Measurements from ENCODE around the gene EVC.
"Not testable (repeated sequence)": the region's sequence is repeated elsewhere in the genome, so short reads cannot be mapped to it uniquely, and the experiment has no call there.

EVC gene

GRCh38 chr4:5724377-5724776 lies 13.4 kb downstream of the EVC start:
- no peak overlapping the region for H3K4me3 ChIP-seq (ENCODE audit: low read depth, low read length)
- H3K36me3 ChIP-seq, result peaks cover 61% of the 10 kb centered on the region
- no peaks in the 10 kb centered on the region for H3K27me3 ChIP-seq (ENCODE audit: insufficient read depth, low read depth, severe bottlenecking)
- no peak for DNase-seq
- no peak for TF ChIP-seq CTCF (IDR thresholded peaks at IDR 0.05; ENCODE audit: low read depth, low read length)
- H3K9me3 ChIP-seq (ENCODE audit: severe bottlenecking), result no peaks in the 10 kb centered on the region
- no peak overlapping the region for H3K27ac ChIP-seq

- not testable (repeated sequence) for H3K27me3 ChIP-seq (ENCODE audit: insufficient read depth, low read depth, severe bottlenecking); H3K4me3 ChIP-seq (ENCODE audit: low read depth, low read length)
Observed at GRCh38 chr4:5728412-5728811, 17.4 kb downstream of the EVC start.

GRCh38 chr4:5730436-5730835 lies 19.4 kb downstream of the EVC start:
- Histone ChIP-seq H3K9me3 (ENCODE audit: severe bottlenecking) (no peaks in the 10 kb centered on the region), H3K27ac (no peak overlapping the region), H3K36me3 (peaks cover 75% of the 10 kb centered on the region), H3K27me3 (ENCODE audit: insufficient read depth, low read depth, severe bottlenecking) (no peaks in the 10 kb centered on the region), H3K4me3 (ENCODE audit: low read depth, low read length) (no peak overlapping the region)
- DNase-seq, result no peak
- no peak for TF ChIP-seq CTCF (IDR thresholded peaks at IDR 0.05; ENCODE audit: low read depth, low read length)

More at GRCh38 chr4:5728412-5728811, 17.4 kb downstream of the EVC start:
- peaks cover 70% of the 10 kb centered on the region for H3K36me3 ChIP-seq
- not testable (repeated sequence) for H3K27ac ChIP-seq; DNase-seq; H3K9me3 ChIP-seq (ENCODE audit: severe bottlenecking)

- no peak for DNase-seq
- H3K9me3 ChIP-seq (ENCODE audit: severe bottlenecking), result no peaks in the 10 kb centered on the region
- TF ChIP-seq CTCF (IDR thresholded peaks at IDR 0.05; ENCODE audit: low read depth, low read length), result no peak
- H3K36me3 ChIP-seq, result peaks cover 74% of the 10 kb centered on the region
- H3K27me3 ChIP-seq (ENCODE audit: insufficient read depth, low read depth, severe bottlenecking), result no peaks in the 10 kb centered on the region
- H3K4me3 ChIP-seq (ENCODE audit: low read depth, low read length), result no peak overlapping the region
- H3K27ac ChIP-seq, result no peak overlapping the region
Observed at GRCh38 chr4:5730993-5731990, 20.3 kb downstream of the EVC start.

GRCh38 chr4:5732158-5732557 lies 21.2 kb downstream of the EVC start:
- peaks cover 74% of the 10 kb centered on the region for H3K36me3 ChIP-seq
- no peaks in the 10 kb centered on the region for H3K27me3 ChIP-seq (ENCODE audit: insufficient read depth, low read depth, severe bottlenecking)
- H3K4me3 ChIP-seq (ENCODE audit: low read depth, low read length), result no peak overlapping the region
- TF ChIP-seq CTCF (IDR thresholded peaks at IDR 0.05; ENCODE audit: low read depth, low read length), result no peak
- DNase-seq, result no peak
- no peak overlapping the region for H3K27ac ChIP-seq
- no peaks in the 10 kb centered on the region for H3K9me3 ChIP-seq (ENCODE audit: severe bottlenecking)

- Histone ChIP-seq H3K36me3 (peaks cover 61% of the 10 kb centered on the region), H3K27me3 (ENCODE audit: insufficient read depth, low read depth, severe bottlenecking) (no peaks in the 10 kb centered on the region), H3K9me3 (ENCODE audit: severe bottlenecking) (no peaks in the 10 kb centered on the region), H3K4me3 (ENCODE audit: low read depth, low read length) (no peak overlapping the region), H3K27ac (no peak overlapping the region)
- TF ChIP-seq CTCF (IDR thresholded peaks at IDR 0.05; ENCODE audit: low read depth, low read length), result no peak
- DNase-seq, result no peak
Observed at GRCh38 chr4:5734853-5735252, 23.9 kb downstream of the EVC start.
